Uterus (tissue), 2 donors: ENCODE results near the gene AP3B1.

Experiments used
- POLR2A ChIP-seq, 2 donors: fragments of 450-650 bp; IDR thresholded peaks; one replicate each; pipeline ENCODE4 v1.6.1; 2016; ENCODE audit warnings: antibody characterized with exemption in 2 of 2, mild to moderate bottlenecking in 1 of 2, moderate library complexity in 1 of 2
- TF ChIP-seq, protein P1 (sequence below), 4 experiments: fragments of 200-600 bp in 2 of 4; fragments of 450-650 bp in 2 of 4; sonication (generic) in 2 of 4; IDR thresholded peaks; one replicate each; pipeline ENCODE4 v1.5.1; 2016 to 2019; ENCODE audit warnings: antibody characterized with exemption in 4 of 4, mild to moderate bottlenecking in 2 of 4, moderate library complexity in 1 of 4

DNA sequence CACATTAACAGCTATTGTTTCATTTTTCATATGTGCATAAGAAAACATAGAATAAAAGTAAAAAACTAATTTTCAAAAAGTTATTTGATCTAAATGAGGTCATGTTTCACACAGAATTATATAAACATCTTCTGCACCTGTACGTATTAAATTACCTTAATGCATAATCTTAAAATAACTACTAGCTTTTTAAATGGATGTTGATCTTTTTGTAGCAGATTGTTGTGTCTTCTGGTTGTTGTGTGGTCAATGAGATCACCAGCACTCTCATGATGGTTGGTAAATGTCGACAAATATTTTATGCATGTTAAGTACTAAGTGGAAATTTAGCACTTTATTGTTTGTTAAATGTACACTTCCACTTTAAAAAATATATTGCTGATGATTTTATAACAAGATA, 162.0 kb downstream of the AP3B1 start:
- TF ChIP-seq, protein P1, sequence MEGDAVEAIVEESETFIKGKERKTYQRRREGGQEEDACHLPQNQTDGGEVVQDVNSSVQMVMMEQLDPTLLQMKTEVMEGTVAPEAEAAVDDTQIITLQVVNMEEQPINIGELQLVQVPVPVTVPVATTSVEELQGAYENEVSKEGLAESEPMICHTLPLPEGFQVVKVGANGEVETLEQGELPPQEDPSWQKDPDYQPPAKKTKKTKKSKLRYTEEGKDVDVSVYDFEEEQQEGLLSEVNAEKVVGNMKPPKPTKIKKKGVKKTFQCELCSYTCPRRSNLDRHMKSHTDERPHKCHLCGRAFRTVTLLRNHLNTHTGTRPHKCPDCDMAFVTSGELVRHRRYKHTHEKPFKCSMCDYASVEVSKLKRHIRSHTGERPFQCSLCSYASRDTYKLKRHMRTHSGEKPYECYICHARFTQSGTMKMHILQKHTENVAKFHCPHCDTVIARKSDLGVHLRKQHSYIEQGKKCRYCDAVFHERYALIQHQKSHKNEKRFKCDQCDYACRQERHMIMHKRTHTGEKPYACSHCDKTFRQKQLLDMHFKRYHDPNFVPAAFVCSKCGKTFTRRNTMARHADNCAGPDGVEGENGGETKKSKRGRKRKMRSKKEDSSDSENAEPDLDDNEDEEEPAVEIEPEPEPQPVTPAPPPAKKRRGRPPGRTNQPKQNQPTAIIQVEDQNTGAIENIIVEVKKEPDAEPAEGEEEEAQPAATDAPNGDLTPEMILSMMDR (IDR thresholded peaks at IDR 0.05) = no peak
- no peak for TF ChIP-seq POLR2A (IDR thresholded peaks at IDR 0.05)
